CD4-positive, alpha-beta T cell treated with Interleukin-15 for 1 hour (primary cell): ENCODE data around the gene RAB5IF.
"Not testable (repeated sequence)": the region's sequence is repeated elsewhere in the genome, so short reads cannot be mapped to it uniquely, and the experiment has no call there.

Source experiments
- DNase-seq: peaks from one replicate; pipeline ENCODE4 v3.0.0-alpha.2; 2020

The RAB5IF gene

GRCh38 chr20:36605399-36606157, at the start of gene RAB5IF:
TSS of gene RAB5IF (plus strand) at chr20:36605779. CDS start at chr20:36605952, 173 bp downstream.
- DNase-seq = peak; percentile 99

GRCh38 chr20:36562724-36563123, 42.9 kb upstream of the RAB5IF start:
- DNase-seq = no peak

- no peak for DNase-seq
Measured at GRCh38 chr20:36563374-36563773, 42.2 kb upstream of the RAB5IF start.

- DNase-seq = not testable (repeated sequence)
Measured at GRCh38 chr20:36564078-36564725, 41.4 kb upstream of the RAB5IF start.

- peak; percentile 45 for DNase-seq
Measured at GRCh38 chr20:36564726-36565121, 40.9 kb upstream of the RAB5IF start.

GRCh38 chr20:36565520-36565919, 40.1 kb upstream of the RAB5IF start:
- DNase-seq = no peak

- DNase-seq = no peak
Measured at GRCh38 chr20:36569847-36570429, 35.6 kb upstream of the RAB5IF start.

GRCh38 chr20:36571564-36572504, 33.7 kb upstream of the RAB5IF start:
- no peak for DNase-seq

- peak; percentile 76 for DNase-seq
Measured at GRCh38 chr20:36572701-36573102, 32.9 kb upstream of the RAB5IF start.

- DNase-seq = peak; percentile 95
Measured at GRCh38 chr20:36573103-36573797, 32.3 kb upstream of the RAB5IF start, which contains the start of gene TGIF2. TSS of gene TGIF2 (plus strand) at chr20:36573597. CDS start at chr20:36578775, 5,178 bp downstream.

GRCh38 chr20:36573798-36574365, 31.7 kb upstream of the RAB5IF start:
- peak; percentile 58 for DNase-seq

- DNase-seq = peak; percentile 56
Measured at GRCh38 chr20:36574366-36575135, 31.0 kb upstream of the RAB5IF start.

GRCh38 chr20:36576081-36576445, 29.5 kb upstream of the RAB5IF start:
- DNase-seq = no peak

- no peak for DNase-seq
Measured at GRCh38 chr20:36578356-36579041, 27.1 kb upstream of the RAB5IF start.

- DNase-seq = no peak
Measured at GRCh38 chr20:36579996-36580545, 25.5 kb upstream of the RAB5IF start.

- DNase-seq = no peak
Measured at GRCh38 chr20:36582322-36582721, 23.3 kb upstream of the RAB5IF start.

- DNase-seq = no peak
Measured at GRCh38 chr20:36582821-36583220, 22.8 kb upstream of the RAB5IF start.

- DNase-seq = no peak
Measured at GRCh38 chr20:36584018-36584481, 21.5 kb upstream of the RAB5IF start.

- no peak for DNase-seq
Measured at GRCh38 chr20:36585410-36586125, 20.0 kb upstream of the RAB5IF start.
